DMS 273 (cell line): ENCODE data around the gene GPX1.
"Not testable (repeated sequence)": the region's sequence is repeated elsewhere in the genome, so short reads cannot be mapped to it uniquely, and the experiment has no call there.

ENCODE experiments used
- DNase-seq: peaks from one replicate; lab custom pipeline; 2025; ENCODE audit not compliant: unreplicated experiment; lab: John Stamatoyannopoulos, UW

The GPX1 gene

GRCh38 chr3:49358884-49359225, 702 bp upstream of the GPX1 start:
- no peak for DNase-seq

- peak; percentile 52 for DNase-seq
These were observed 523 bp downstream of the GPX1 start for GRCh38 chr3:49357443-49358216.

- peak; percentile 13 for DNase-seq
These were observed 1.1 kb downstream of the GPX1 start for GRCh38 chr3:49357095-49357442.

- DNase-seq, result no peak
These were observed 5.2 kb downstream of the GPX1 start for GRCh38 chr3:49352890-49353421.

- DNase-seq, result no peak
These were observed 5.9 kb downstream of the GPX1 start for GRCh38 chr3:49352281-49352680.

GRCh38 chr3:49351521-49352011, 6.6 kb downstream of the GPX1 start:
- no peak for DNase-seq

GRCh38 chr3:49349348-49350114, 8.6 kb downstream of the GPX1 start:
- DNase-seq, result no peak

GRCh38 chr3:49348361-49348760, 9.8 kb downstream of the GPX1 start:
- DNase-seq, result not testable (repeated sequence)

- no peak for DNase-seq
These were observed 11.3 kb downstream of the GPX1 start for GRCh38 chr3:49346797-49347251.

GRCh38 chr3:49343163-49343562, 15.0 kb downstream of the GPX1 start:
- no peak for DNase-seq

GRCh38 chr3:49341996-49342395, 16.2 kb downstream of the GPX1 start:
- DNase-seq, result no peak

GRCh38 chr3:49339941-49340800, 18.0 kb downstream of the GPX1 start, which contains the start of gene USP4:
Gene USP4, minus strand, starts transcription at chr3:49340053. Its CDS starts 29 bp downstream, at chr3:49340024.
- DNase-seq, result peak; percentile 93

GRCh38 chr3:49339581-49339940, 18.6 kb downstream of the GPX1 start:
- DNase-seq, result peak; percentile 76

GRCh38 chr3:49333916-49334633, 24.1 kb downstream of the GPX1 start:
- DNase-seq, result no peak

GRCh38 chr3:49333091-49333490, 25.1 kb downstream of the GPX1 start:
- DNase-seq, result no peak

- DNase-seq, result no peak
These were observed 29.0 kb downstream of the GPX1 start for GRCh38 chr3:49329186-49329585.

- DNase-seq, result not testable (repeated sequence)
These were observed 29.8 kb downstream of the GPX1 start for GRCh38 chr3:49328350-49328749.

- DNase-seq, result peak; percentile 10
These were observed 30.7 kb downstream of the GPX1 start for GRCh38 chr3:49327485-49327884.

- no peak for DNase-seq
These were observed 33.4 kb downstream of the GPX1 start for GRCh38 chr3:49324768-49325167.

GRCh38 chr3:49316696-49317457, 41.3 kb downstream of the GPX1 start:
- no peak for DNase-seq
